ENCODE results near the gene SNX24.

- TF ChIP-seq, protein P1, sequence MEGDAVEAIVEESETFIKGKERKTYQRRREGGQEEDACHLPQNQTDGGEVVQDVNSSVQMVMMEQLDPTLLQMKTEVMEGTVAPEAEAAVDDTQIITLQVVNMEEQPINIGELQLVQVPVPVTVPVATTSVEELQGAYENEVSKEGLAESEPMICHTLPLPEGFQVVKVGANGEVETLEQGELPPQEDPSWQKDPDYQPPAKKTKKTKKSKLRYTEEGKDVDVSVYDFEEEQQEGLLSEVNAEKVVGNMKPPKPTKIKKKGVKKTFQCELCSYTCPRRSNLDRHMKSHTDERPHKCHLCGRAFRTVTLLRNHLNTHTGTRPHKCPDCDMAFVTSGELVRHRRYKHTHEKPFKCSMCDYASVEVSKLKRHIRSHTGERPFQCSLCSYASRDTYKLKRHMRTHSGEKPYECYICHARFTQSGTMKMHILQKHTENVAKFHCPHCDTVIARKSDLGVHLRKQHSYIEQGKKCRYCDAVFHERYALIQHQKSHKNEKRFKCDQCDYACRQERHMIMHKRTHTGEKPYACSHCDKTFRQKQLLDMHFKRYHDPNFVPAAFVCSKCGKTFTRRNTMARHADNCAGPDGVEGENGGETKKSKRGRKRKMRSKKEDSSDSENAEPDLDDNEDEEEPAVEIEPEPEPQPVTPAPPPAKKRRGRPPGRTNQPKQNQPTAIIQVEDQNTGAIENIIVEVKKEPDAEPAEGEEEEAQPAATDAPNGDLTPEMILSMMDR (IDR thresholded peaks at IDR 0.05; ENCODE audit: low read depth, low read length): no peak
- no peak for TF ChIP-seq POLR2A (IDR thresholded peaks at IDR 0.05; ENCODE audit: extremely low read depth, insufficient read length)
- TF ChIP-seq, protein P2, sequence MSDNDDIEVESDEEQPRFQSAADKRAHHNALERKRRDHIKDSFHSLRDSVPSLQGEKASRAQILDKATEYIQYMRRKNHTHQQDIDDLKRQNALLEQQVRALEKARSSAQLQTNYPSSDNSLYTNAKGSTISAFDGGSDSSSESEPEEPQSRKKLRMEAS (IDR thresholded peaks at IDR 0.05; ENCODE audit: low read depth, low read length): no peak
- no peak for TF ChIP-seq MYC (IDR thresholded peaks at IDR 0.05; ENCODE audit: low read depth, low read length)
Measured at GRCh38 chr5:122978068-122978467, 132.7 kb downstream of the SNX24 start.

Measured in NB4 (cell line).